Keratinocyte (primary cell): ENCODE measurements around the gene KCNQ1OT1.

Source experiments
- CTCF ChIP-seq, 3 experiments: IDR thresholded peaks in 1 of 3; conservative IDR thresholded peaks in 1 of 3; optimal IDR thresholded peaks in 1 of 3; 2 replicates in 2 of 3; 3 replicates in 1 of 3; pipeline versions ENCODE3 to v1.5.1; 2011; ENCODE audit warnings: low read length in 3 of 3, mild to moderate bottlenecking in 3 of 3, moderate library complexity in 2 of 3, control low read depth in 1 of 3, inconsistent platforms in 1 of 3; ENCODE audit not compliant: insufficient read depth in 2 of 3; ENCODE audit errors: extremely low read depth in 1 of 3
- EZH2 ChIP-seq: IDR thresholded peaks from one replicate; pipeline ENCODE4 v1.6.1; 2012; ENCODE audit warnings: inconsistent platforms, mild to moderate bottlenecking, low read length, moderate library complexity

- TF ChIP-seq CTCF (optimal IDR thresholded peaks at IDR 0.05 in 1 of 3, IDR thresholded peaks at IDR 0.05 in 1 of 3, conservative IDR thresholded peaks at IDR 0.05 in 1 of 3; ENCODE audit: extremely low read depth in 1 of 3, insufficient read depth in 2 of 3, low read length in 3 of 3) (no peak), EZH2 (no peak)
Observed at GRCh38 chr11:2663506-2663905, 36.3 kb downstream of the KCNQ1OT1 start.
